KOPT-K1 (cell line): ENCODE data around the gene ASPHD2.
"Not testable (repeated sequence)": the region's sequence is repeated elsewhere in the genome, so short reads cannot be mapped to it uniquely, and the experiment has no call there.

Source experiments
- H3K27ac ChIP-seq: fragments of 200-600 bp; sonication (generic); 2 replicates; pipeline ENCODE4 v1.5.1; 2016; ENCODE audit warnings: antibody characterized with exemption, mild to moderate bottlenecking, low read depth, low read length; ENCODE audit not compliant: poor library complexity, severe bottlenecking
- H3K36me3 ChIP-seq: fragments of 200-600 bp; sonication (generic); 2 replicates; pipeline ENCODE4 v1.5.1; 2017; ENCODE audit warnings: antibody characterized with exemption, mild to moderate bottlenecking, low read length, moderate library complexity; ENCODE audit not compliant: insufficient read depth
- H3K9me3 ChIP-seq: fragments of 200-600 bp; sonication (generic); 2 replicates; pipeline ENCODE4 v1.5.1; 2017; ENCODE audit warnings: antibody characterized with exemption, low read length, mild to moderate bottlenecking; ENCODE audit not compliant: insufficient read depth, poor library complexity, severe bottlenecking

The ASPHD2 gene

DNA sequence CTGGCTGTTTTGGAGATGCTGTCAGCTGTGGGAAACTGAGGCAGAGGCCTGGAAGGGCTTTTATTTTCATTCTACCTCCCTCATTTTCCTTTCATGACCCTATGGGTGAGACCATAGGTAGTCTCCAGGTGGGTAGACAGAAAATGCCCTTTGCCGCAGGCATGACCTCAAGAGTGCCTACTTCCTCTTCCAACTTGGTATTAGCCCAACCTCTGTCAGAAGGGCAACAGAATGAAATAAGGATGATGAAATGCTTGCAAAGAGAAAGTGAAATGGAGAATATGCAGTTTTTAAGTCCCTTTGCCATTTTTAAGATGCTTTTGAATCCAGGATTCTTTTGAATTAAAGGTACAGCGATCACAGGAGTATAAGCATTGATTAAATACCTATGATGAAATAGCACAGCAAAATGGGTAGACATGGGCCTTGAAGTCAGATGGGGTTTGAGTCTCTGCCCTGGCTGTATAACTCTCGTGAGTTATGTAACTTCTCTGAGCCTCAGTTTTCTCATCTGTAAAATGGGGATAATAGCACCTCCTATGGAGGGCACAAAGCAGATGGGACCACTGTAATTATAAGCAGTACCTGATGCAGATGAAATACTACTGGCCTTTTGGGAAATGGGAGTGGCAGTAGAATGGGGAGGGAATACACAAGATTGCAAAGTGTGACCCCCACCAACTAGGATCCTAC, 3.7 kb downstream of the ASPHD2 start:
- H3K9me3 ChIP-seq = no peaks in the 10 kb centered on the region
- peaks cover 3% of the 10 kb centered on the region; the same call in 1 of the 2 replicates for H3K36me3 ChIP-seq
- H3K27ac ChIP-seq = no peak overlapping the region

- H3K27ac ChIP-seq = no peak overlapping the region
- H3K9me3 ChIP-seq = no peaks in the 10 kb centered on the region
- H3K36me3 ChIP-seq = peaks cover 3% of the 10 kb centered on the region; the same call in 1 of the 2 replicates
Observed at GRCh38 chr22:26433805-26434204, 4.7 kb downstream of the ASPHD2 start.

GRCh38 chr22:26435327-26436093, 6.5 kb downstream of the ASPHD2 start:
- Histone ChIP-seq H3K27ac (no peak overlapping the region), H3K9me3 (no peaks in the 10 kb centered on the region), H3K36me3 (peaks cover 3% of the 10 kb centered on the region; the same call in 1 of the 2 replicates)

DNA sequence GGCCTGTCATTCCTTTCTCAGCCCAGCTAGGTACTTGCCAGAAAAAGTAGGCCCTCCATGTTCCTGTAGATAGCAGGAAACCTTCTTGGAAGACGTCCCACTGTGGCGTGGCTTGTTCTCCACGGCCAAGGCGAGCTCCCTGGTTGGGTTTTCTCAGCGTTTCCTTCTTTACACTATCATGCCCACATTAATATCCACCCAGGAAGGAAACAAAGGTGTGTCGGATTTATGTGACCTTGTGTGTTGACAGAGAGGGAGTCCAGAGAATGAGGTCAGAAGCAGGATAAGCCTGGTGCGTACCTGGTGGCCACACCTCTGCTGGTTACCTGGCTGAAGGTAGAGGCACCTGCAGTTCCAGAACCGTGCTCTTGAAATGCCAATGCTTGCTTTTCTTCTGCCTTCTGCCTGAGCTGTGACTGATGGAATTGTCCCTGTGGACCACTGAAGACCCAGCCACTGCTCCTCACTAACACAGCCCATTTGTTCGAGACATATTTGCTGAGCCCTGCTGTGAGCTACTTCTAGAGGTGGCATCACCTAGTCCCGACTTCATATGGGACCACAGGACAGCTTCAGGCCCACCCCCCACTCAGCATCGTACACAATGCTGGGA, 7.9 kb downstream of the ASPHD2 start:
- H3K36me3 ChIP-seq = peaks cover 3% of the 10 kb centered on the region; the same call in 1 of the 2 replicates
- no peak overlapping the region for H3K27ac ChIP-seq
- no peaks in the 10 kb centered on the region for H3K9me3 ChIP-seq

- Histone ChIP-seq H3K9me3 (no peaks in the 10 kb centered on the region), H3K27ac (no peak overlapping the region), H3K36me3 (peaks cover 3% of the 10 kb centered on the region; the same call in 1 of the 2 replicates)
Observed at GRCh38 chr22:26437694-26438392, 8.8 kb downstream of the ASPHD2 start.

GRCh38 chr22:26438776-26439175, 9.7 kb downstream of the ASPHD2 start:
- H3K9me3 ChIP-seq, H3K36me3 ChIP-seq, H3K27ac ChIP-seq: not testable (repeated sequence)

DNA sequence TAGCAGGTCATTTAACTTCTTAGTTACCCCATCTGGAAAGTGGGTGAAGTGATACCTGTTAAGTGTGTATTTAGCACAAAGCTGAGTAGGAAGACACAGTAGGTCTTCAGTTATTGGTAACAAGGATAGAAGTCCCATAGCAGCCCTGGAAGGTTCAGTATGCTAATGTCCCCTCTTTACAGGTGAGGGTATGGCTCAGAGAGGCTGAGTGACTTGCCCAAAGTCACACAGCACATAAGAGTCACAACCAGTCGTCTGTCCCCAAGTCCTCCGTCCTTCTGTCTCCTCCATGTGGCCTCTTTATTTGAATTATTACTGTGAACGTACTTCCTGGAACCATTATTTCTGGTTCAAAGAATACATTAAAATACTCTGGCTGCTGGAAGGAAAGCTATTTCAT, 10.5 kb downstream of the ASPHD2 start:
- H3K9me3 ChIP-seq = no peaks in the 10 kb centered on the region
- no peaks in the 10 kb centered on the region for H3K36me3 ChIP-seq
- no peak overlapping the region for H3K27ac ChIP-seq

DNA sequence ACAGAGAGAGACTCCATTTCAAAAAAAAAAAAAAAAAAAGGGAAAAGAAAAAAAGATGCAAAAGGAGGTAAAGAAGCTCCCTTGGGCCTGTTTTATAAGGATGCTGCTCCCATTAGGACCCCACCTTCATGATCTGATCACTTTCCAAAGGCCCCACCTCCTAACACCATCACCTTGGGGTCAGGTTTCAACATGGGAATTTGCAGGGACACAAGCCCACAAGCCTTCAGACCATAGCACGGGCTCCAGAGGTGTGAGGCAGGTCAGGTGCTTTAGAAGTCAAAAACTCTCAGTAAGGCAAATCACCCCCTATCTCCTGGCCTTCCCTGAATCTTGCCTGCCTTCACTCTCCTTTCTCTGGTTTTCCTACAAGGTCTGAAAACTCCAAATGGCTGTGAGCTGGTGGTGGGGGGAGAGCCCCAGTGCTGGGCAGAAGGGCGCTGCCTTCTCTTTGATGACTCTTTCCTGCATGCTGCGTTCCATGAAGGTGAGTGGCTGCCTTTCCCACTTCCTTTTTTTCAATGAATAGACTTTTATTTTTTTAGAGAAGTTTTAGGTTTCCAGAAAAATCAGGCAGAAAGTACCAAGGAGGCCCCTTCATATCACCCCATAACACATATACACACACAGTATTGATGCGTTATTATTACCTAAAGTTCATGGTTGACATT, 13.2 kb downstream of the ASPHD2 start:
- Histone ChIP-seq H3K27ac (no peak overlapping the region), H3K9me3 (no peaks in the 10 kb centered on the region), H3K36me3 (no peaks in the 10 kb centered on the region)

- H3K36me3 ChIP-seq = no peaks in the 10 kb centered on the region
- H3K9me3 ChIP-seq = no peaks in the 10 kb centered on the region
- no peak overlapping the region for H3K27ac ChIP-seq
Observed at GRCh38 chr22:26443901-26444690, 15.0 kb downstream of the ASPHD2 start.

DNA sequence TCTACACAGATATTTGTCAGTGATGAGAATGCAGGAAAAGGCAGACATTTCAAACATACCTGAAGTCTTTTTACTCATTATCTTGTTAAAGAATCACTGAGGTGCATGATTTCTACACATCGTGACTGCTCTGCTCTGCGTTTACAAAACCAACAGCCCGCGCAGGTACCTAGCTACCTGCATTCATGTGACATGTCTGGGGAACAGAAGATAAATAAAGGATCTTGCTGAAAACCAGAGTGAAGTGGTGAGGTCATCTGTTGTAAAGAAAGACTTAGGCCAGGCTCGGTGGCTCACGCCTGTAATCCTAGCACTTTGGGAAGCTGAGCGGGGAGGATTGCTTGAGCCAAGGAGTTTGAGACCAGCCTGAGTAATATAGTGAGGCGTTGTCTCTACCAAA, 15.7 kb downstream of the ASPHD2 start:
- Histone ChIP-seq H3K9me3 (no peaks in the 10 kb centered on the region), H3K27ac (no peak overlapping the region), H3K36me3 (peaks cover 2% of the 10 kb centered on the region; the same call in 1 of the 2 replicates)

GRCh38 chr22:26445577-26446275, 16.7 kb downstream of the ASPHD2 start:
- H3K36me3 ChIP-seq = peaks cover 11% of the 10 kb centered on the region
- no peaks in the 10 kb centered on the region for H3K9me3 ChIP-seq
- no peak overlapping the region for H3K27ac ChIP-seq

GRCh38 chr22:26446808-26447515, 17.9 kb downstream of the ASPHD2 start:
- Histone ChIP-seq H3K36me3 (peaks cover 24% of the 10 kb centered on the region), H3K9me3 (no peaks in the 10 kb centered on the region), H3K27ac (no peak overlapping the region)
